LNCAP (cell line): ENCODE measurements around the gene BCKDHB.

Experiments
- CTCF ChIP-seq: fragments of 450-650 bp; IDR thresholded peaks from 2 replicates; pipeline ENCODE4 v1.5.1; 2017; ENCODE audit warnings: mild to moderate bottlenecking

Gene BCKDHB

GRCh38 chr6:80325742-80326141, 219.3 kb downstream of the BCKDHB start:
- TF ChIP-seq CTCF, result no peak

- no peak for TF ChIP-seq CTCF
Measured at GRCh38 chr6:80328652-80329051, 222.2 kb downstream of the BCKDHB start.

- TF ChIP-seq CTCF, result no peak
Measured at GRCh38 chr6:80329496-80329895, 223.0 kb downstream of the BCKDHB start.

GRCh38 chr6:80330961-80331360, 224.5 kb downstream of the BCKDHB start:
- TF ChIP-seq CTCF, result no peak

GRCh38 chr6:80331522-80331921, 225.1 kb downstream of the BCKDHB start:
- no peak for TF ChIP-seq CTCF

GRCh38 chr6:80331974-80332373, 225.5 kb downstream of the BCKDHB start:
- TF ChIP-seq CTCF, result no peak

GRCh38 chr6:80333342-80333741, 226.9 kb downstream of the BCKDHB start:
- no peak for TF ChIP-seq CTCF

- no peak for TF ChIP-seq CTCF
Measured at GRCh38 chr6:80335121-80335531, 228.7 kb downstream of the BCKDHB start.
